GM21723 (cell line): Measurements from ENCODE around the gene TOMM70.
"Not testable (repeated sequence)": the region's sequence is repeated elsewhere in the genome, so short reads cannot be mapped to it uniquely, and the experiment has no call there.

Experiments
- ATAC-seq: cut with Tn5 transposase; IDR thresholded peaks from one replicate; pipeline ENCODE4 v1.9.1; 2021; ENCODE audit warnings: mild to moderate bottlenecking, moderate library complexity; ENCODE audit not compliant: unreplicated experiment

The TOMM70 gene

GRCh38 chr3:100329800-100330489 lies 70.9 kb downstream of the TOMM70 start:
- ATAC-seq = no peak

GRCh38 chr3:100327377-100327776 lies 73.5 kb downstream of the TOMM70 start:
- not testable (repeated sequence) for ATAC-seq

GRCh38 chr3:100325827-100326226 lies 75.1 kb downstream of the TOMM70 start:
- ATAC-seq = no peak

- ATAC-seq = no peak
Observed at GRCh38 chr3:100324044-100324443, 76.8 kb downstream of the TOMM70 start.

- no peak for ATAC-seq
Observed at GRCh38 chr3:100319951-100320350, 80.9 kb downstream of the TOMM70 start.

GRCh38 chr3:100317912-100318311 lies 83.0 kb downstream of the TOMM70 start:
- peak; percentile 73 for ATAC-seq

- peak; percentile 73 for ATAC-seq
Observed at GRCh38 chr3:100316641-100317069, 84.2 kb downstream of the TOMM70 start.
